SIG-M5 (cell line): ENCODE measurements around the gene SPSB1.
"Not testable (repeated sequence)": the region's sequence is repeated elsewhere in the genome, so short reads cannot be mapped to it uniquely, and the experiment has no call there.

Experiments
- DNase-seq: peaks from one replicate; lab custom pipeline; 2025; lab: John Stamatoyannopoulos, UW

SPSB1 gene

DNA sequence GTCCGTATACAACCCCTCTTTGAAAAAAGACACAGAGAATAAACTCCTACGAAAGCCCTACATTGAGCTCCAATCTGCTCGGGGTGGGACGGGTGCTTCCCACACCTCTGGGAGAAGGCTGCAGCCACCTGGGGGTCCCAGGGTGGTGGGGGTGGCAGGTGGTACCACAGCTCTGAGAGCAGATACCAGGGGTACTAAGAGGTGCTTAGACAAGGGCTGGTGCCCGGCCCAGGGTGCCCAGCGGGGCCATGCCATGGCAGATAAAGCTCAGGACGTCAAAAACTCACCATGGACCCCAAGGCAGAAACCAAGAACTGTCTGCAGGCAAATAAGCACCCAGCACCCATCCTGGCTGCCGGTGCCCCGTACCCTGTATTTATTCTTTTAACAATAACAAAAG is 75.1 kb downstream of the SPSB1 start:
- no peak for DNase-seq

DNA sequence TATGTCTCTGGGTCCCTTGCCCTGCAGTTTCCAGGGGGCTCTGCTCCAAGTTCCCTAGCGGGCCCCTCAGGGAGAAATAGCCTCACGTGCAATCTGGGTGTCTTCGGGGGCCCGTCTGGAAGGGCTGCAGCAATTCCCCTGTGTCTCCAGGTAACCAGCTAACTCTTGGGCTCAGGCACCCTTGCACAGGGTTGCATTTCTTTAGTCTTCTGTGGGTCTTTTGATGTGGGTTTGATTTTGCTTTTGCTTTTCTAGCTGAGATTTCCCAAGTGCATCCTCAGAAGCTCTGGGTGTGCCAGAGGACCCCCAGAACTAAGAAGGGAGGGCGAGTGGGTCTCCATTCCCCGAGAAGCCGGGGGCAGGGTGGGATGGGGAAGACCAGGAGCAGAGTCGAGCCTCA is 75.7 kb downstream of the SPSB1 start:
- no peak for DNase-seq

DNA sequence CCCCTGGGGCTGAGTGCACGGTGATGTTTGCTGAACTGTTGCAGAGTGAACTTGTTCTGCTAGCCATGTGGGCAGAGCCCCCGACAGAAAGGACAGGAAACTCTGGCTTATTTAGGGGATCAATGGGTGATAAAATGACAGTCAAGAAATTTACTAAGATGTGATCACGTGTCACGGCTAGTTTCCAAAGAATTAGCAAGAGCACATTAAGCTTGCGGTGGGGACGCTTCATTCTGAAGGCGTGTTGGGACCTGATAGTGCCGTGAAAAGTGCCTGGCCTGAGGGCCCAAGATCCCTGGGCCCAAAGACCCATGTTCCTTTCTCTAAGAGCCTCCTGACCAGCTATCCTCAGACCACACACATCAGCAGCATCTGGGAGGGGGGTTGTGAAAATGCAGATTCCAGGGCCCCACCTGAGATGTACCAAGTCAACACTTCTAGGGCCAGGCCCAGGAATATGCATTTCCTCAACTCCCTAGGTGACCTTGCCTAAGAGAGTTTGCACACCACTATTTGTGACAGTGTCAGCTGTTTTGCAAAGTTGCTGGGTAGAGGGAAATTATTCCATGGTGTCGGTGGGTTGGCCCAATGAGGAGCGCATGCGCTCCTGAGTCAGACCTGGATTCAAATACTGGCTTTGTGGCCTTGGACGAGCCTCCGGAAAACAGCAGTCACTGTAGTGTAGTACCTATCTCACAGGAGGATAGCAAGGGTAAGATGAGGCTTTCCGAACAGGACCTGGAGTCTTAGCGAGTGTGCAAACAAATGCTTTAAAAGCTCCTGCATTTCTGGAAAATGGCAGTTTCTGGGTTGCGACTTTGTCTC is 77.5 kb downstream of the SPSB1 start:
- no peak for DNase-seq

DNA sequence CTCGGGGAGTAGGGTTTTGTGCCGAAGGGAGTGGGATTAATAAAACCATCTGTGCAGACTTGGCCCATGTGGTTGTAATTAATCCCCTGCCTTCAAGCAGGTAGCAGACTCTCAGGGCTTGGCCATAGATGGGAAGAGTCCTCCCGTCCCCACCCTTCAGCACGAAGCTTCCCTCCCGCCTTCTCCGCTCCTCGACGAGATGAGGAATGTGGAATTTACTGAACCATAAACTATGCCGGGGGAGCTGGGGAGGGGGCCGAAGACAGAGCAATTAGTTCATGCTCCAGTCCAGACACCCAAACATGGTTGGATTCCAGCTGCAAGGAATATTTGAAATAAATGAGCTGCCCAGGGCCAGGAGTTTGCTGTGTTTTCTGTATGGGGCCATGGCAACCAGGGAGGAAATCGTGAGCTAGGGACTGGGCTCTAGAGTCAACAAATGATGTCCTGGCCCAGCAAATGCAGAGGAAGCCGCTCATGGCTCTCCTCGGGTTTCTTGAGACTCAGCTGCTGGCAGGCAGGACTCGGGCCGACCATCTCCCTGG is 78.8 kb downstream of the SPSB1 start:
- DNase-seq = no peak

DNA sequence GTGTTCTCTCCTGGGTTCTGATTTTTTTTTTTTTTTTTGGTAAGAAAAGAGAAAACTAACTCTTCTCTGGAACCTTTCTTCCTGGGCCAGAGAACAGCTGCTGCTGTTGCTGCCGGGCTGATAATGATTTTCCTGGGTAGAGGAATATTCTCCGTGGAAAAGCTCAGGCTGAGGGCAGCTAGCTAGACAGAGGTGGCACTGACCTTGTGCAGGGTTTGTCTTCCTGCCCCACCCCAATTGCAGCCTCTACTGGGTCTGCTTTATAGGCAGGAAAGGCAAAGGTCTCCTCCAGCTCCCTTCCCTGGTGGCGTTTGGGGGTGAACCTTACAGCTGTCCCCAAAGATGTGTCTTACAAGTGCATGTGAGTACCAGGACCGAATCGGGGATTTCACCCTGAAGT is 79.3 kb downstream of the SPSB1 start:
- no peak for DNase-seq

DNA sequence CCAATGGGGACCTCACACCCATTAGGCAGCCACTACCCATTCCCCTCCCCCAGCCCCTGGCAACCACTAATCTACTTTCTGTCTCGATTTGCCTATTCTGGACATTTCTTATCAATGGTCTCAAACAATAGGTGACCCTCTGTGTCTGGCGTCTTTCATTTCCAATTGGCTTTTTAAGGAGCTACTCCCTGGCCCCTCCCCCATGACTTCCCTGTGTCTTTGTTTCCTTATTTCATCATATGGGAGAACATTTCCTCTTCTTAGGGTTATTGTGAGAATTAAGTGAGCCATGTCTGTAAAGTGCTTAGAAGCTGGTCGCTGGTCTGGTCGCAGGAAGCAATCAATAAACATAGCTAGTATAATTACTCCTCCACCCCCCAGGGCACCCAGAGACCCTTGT is 80.9 kb downstream of the SPSB1 start:
- DNase-seq = no peak

DNA sequence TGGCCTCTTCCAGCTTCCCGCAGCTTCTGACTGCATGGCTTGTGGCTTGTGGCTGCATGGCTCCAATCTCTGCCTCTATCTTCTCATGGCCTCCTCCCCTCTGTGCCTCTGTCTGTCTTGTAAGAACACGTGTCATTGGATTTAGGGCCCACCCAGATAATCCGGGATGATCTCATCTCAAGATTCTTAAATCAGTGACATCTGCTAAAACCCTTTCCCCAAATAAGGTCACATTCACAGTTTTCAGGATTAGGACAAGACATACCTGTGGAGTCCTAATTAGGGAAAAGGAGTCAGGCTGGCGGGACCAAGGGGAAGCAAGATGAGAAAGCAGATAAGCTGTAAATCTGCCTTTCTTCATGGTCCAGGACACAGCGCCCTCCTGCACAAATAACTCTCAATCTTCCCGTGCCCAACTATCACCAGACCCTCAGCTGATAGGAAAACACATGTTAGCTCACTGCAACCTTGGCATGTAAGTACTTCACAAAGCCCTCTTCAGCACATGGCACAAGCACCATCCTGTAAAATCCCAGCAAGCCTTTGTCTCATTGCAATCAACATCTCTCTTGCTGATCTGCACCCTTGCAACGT is 82.2 kb downstream of the SPSB1 start:
- no peak for DNase-seq

DNA sequence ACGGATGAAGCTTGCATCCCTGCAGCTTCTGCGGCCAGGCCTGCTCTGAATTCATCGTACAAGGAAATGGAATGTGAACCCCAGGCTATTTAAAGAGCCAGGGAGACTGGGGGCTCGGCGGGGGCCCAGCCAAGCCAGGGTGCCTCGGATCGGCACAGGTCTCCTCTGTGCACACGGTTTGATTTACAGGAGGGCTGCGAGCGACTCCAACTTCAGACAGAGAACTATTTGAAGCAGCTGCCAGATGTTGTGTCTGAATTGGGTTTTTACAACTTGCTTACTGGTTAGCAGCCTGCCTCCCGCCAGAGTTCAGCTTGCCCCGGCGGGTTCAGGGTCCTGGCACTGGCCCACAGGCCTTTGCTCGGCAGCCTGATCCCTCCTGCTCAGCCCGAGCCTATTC is 83.2 kb downstream of the SPSB1 start:
- no peak for DNase-seq

DNA sequence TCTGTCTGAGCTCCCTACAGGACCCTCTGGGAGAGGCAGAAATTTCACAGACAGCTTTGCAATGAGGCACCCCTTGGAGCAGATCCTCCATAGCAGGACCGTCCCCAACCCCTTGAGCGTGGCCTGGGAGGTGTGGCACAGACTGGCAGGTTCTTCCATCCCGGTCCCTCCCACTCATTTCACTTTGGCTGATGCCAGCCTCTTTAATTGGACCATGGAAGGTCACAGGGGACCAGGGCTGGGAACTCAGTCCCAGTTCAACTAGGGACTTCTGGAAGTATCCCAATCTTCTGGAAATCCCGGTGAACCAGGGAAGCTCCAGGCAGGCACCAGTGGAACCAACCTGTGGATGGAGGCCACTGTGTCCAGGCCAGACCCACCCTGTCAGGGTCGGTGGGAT is 83.7 kb downstream of the SPSB1 start:
- DNase-seq = no peak

DNA sequence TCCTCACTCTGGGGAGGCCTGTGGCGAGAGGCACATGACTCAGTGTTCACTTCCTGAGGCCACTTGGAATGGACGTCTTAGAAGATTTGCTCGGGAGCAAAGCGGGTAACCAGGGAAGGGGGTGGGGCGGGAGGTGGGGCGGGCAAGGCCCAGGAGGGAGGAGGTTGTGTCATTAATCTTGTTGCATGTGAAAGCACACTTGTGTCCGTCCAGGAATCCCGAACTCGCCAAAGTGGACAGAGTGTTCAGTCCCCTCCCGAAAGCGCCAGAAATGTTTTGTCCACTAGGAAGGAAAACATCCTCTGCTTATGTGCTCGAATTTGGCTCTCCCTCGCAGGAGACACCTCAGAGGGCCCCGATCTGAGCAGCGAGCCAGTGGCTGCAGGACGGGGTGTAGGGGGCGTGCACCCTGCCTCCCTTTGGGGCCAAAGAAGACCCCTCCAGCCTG is 84.2 kb downstream of the SPSB1 start:
- no peak for DNase-seq

DNA sequence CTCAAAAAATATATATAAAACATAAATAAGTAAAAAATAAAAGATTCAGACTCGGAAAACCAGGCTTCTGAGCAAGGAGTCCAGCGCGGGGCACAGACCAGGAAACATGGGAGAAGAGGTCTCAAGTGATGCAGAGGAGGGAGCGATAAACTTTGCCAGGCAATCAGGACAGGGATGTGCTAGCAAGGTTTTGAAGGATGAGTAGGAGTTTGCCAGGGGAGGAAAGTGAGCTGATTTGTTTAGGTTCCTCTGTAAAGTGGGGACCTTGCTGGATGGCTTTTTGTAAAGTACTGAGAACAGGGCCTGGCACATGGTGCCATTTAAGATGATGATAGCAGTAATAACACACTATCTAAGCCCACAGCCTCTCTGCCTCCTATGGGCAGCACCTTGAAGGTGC is 86.1 kb downstream of the SPSB1 start:
- no peak for DNase-seq

DNA sequence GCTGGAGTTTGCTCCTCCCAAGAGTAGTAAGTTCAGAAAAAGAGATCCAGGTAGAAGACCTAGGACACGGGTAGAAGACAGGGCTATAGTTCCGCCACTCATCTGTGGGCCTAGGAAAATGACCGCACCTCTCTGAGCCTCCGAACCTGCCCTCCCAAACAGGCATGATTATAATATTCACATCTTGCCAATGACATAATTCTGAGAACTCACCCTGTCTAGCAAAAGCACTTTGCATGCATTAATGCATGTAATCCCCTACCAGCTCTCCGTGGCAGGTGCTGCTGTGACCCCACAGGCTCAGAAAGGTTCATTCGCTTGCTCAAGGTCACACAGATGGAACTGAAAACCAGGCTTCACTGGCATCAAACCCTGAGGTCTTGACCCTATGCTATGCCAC is 88.0 kb downstream of the SPSB1 start:
- no peak for DNase-seq

DNA sequence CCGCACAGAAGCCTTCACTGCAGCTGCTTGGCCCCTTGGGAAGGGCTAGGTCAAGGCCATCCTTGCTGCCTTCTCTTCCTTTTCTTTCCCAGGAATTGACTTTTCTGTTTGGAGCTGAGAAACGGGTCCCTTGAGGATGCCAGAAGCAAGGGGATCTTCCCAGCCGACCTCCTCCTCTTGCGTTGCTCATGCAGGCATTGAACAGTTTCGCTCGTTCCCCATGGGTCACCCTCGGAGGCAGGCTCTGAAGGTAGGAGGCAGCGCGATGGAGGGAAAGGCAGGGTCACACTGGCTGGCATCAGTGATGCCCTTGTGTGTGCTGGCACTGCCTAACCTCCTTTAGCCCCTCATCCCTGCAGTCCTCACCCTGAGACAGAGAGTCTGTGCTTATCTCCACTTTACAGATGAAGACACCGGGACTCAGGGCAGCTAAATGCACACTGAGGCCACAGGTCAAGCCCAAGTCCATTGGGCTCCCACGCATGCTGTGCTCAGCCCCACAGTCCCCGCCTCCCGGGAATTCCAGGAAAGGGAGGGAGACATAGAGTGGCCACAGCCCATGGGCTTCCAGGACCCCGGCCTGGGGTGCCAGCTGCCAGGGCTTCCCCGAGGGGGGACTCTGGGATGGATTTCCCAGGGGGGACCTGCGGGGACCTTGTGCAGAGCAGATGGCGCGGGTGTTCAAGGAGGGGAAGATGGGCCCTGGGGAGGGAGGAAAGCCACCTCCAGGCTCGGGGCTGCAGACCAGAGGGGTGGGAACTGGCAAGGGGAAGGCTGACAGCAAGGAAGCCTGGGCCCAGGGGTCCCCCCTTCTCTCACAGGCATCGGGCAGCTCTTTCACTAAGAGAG is 90.2 kb downstream of the SPSB1 start:
- no peak for DNase-seq

DNA sequence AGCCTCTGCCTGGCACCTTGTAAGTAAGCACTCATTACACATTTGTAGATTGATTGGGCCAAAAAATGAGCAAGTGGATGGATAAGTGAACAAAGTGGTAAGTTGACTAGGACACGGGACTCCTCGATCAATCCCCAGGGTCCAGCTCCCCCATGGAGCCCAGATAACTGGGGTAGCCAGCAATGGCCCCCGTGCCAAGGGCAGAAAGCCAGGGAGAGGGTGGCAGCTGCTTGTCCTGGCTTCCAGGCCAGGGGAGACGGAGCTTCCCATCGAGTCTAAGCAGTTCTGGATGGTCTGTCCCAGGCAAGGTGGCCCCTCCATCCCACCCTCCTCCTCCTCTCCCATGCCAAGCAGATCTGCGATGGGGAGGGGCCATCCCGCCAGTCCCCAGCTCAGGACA is 91.4 kb downstream of the SPSB1 start:
- no peak for DNase-seq

DNA sequence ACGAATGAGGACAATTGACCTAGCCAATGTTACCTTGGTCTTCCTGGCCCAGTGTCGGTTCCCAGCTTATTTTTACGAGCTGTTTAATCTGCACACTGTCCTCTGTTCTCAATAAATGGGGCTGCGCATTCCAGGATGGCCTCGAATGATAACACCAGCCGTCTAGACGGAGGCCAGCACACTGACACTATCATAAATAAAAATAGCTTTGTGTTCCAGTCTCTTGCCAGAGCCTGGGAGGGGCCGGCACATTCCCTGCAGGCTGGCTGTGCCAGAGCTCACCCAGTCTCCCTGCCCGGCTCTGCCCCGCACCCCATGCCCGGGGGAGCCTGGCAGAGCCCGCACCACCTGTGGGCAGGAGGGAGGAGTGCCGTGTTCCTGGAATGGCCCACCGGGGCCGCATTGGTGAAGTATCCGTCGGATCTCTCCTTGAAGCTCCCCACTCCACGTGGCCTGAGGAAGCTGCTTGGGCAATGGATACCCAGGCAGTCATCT is 92.1 kb downstream of the SPSB1 start:
- DNase-seq = no peak

DNA sequence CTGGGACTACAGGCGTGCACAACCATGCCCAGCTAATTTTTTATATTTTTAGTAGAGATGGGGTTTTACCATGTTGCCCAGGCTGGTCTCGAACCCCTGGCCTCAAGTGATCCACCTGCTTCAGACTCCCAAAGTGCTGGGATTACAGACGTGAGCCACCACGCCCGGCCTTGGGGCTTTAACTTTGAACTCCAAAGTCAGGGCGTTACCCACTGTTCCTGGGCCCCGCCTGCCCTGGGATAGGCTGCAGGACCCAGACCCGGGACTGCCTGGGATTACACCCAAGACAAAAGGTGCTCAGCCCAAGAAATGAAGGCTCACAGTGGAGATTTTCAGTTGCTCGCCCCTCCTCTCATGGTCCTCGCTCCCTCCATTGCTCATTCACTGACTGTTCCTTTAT is 92.7 kb downstream of the SPSB1 start:
- DNase-seq = not testable (repeated sequence)

DNA sequence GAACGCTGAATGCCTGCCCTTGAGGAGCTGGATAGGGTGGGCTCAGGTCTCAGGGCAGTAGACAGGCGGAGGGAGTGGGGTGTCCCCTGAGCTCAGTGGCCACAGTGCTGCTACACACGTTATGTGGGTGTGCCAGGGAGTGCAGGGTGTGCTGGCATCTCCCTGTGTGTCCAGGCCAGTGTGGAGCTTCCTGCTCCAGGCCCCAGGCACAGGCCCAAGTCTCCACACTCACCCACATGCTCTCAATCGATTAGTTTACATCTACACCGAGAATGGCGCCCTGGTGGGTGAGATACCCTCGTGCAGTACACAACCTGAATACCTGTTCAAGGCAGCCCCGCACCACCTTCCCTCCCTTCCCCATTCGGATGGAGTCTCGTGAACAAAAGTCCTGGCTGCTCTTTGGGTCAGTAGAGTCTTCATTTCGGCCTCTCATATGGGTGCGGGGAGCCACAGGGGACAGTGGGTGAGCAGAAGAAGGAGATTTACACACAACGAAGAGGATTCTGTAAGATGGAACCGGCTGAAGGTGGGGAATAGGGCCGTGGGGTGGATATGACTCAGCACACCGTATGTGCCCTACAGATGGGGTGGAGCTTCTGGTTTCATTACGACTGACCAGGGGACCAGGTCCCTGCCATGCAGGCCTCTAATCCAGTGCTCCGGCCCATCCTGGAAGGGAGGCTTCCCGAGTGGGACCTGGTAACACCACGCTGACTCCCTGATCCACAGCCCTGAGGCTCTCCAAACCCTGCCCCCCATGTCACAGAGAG is 93.3 kb downstream of the SPSB1 start:
- no peak for DNase-seq

DNA sequence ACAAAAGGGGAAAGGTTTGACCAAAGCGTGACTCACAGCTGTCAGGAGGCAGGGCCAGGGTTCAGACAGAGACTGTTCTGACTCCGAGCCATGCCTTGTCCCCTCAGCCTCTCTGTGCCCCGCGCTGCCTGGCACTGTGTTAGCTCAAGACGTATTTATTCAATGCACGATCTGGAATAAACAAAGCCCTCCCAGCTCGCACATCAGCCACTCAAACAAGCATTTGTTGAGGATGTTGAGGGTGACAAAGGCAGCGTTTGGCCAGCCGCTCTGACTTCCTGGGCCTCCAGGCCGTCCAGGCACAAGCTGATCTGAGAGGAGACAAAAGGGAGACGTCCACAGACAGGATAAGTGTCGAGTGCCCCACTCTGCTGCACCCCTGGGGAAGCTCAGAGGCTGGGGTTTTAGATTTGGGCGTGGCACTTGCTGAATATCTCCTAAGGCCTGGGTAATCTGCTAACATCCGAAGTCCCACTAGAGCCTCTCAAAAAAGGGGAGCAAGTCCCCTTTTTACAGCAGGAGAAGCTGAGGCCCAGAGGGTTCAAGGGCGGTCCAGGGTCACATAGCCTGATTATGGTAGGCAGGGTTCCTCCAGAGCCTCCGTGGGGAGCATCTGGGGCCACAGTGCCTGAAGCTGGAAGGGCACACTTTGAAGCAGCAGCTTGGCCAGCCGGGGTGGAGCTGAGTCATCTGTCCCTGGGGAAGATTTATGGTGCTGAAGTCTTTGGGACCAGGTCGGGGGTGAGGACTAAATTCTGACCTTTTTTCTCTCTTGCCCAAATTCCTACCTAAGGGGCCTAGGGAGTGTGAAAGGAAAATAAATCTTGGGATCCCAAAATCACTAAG is 95.9 kb downstream of the SPSB1 start:
- no peak for DNase-seq

DNA sequence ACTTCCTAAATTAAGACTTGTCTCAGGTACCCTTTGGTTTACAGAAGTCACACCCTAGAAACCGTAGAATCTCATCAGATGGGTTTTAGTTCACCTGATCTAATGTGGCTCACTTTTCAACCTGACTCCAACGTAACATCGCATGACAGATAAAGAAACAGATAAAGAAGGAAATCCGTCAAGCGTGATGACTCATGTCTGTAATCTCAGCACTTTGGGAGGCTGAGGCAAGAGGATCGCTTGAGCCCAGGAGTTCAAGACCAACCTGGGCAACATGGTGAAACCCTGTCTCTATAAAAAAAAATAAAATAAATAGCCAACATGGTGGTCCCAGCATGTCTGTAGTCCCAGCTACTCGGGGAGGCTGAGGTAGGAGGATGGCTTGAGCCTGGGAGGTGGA is 97.3 kb downstream of the SPSB1 start:
- DNase-seq = no peak

DNA sequence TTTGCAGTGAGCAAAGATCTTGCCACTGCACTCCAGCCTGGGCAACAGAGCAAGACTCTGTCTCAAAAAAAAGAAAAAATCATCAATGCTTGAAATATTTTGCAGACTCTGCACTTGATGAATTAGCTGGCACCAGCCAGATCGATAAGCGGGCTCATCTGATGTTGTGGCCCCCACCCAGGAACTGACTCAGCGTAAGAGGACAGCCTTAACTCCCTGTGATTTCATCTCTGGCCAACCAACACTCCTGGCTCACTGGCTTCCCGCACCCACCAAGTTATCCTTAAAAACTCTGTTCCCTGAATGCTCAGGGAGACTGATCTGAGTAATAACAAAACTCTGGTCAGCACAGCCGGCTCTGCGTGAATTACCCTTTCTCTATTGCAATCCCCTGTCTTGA is 98.9 kb downstream of the SPSB1 start:
- no peak for DNase-seq

DNA sequence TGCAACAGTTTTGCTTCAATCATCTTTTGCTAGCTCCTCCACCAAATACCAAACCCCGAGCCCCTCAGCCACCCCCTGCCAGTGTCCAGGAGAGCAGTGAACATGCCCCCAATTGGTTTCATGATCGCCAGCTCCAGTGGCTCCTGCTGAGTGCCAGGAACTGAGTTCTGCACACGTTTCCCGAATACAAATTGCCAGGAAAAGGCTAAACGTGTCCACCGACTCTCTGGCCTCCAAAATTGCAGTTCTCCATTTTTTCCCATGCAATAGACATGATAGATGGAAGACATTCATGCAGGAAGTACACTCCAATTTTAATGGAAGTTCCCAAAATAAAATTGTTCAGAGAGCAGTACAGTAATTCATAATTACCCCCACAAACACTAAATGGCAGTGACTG is 101.3 kb downstream of the SPSB1 start:
- no peak for DNase-seq
